HG02885 (cell line): ENCODE data around the gene ARPC1A.
A peak's percentile ranks its signal among the peaks of the same experiment; 100 is the strongest.
"Not testable (repeated sequence)": the region's sequence is repeated elsewhere in the genome, so short reads cannot be mapped to it uniquely, and the experiment has no call there.

Experiments used
- ATAC-seq: cut with Tn5 transposase; IDR thresholded peaks from one replicate; pipeline ENCODE4 v1.9.1; 2021; ENCODE audit warnings: mild to moderate bottlenecking; ENCODE audit not compliant: unreplicated experiment, poor library complexity

ARPC1A gene

DNA sequence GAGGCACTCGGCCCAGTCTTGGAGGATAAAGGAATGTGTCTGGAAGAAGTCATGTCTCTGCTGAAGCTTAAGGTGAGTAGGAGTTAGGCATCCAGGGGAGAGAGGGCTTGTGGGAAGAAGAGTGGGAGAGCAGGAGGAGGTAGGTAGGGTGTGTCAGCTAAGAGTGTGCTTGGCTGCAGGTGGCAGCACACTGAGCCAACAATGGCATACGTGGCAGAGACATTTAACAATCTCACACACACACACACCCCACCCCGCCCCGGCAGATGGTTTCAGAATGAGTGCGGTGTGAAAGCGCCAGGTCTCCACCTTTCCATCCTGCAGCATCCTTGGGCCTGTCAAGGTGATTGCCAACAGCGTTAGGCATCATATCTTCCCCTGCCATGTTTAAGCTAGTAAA lies 11.2 kb upstream of the ARPC1A start:
- ATAC-seq, result no peak

GRCh38 chr7:99320371-99320770 lies 5.3 kb upstream of the ARPC1A start:
- ATAC-seq, result no peak

- not testable (repeated sequence) for ATAC-seq
Measured at GRCh38 chr7:99322659-99323058, 3.0 kb upstream of the ARPC1A start.

DNA sequence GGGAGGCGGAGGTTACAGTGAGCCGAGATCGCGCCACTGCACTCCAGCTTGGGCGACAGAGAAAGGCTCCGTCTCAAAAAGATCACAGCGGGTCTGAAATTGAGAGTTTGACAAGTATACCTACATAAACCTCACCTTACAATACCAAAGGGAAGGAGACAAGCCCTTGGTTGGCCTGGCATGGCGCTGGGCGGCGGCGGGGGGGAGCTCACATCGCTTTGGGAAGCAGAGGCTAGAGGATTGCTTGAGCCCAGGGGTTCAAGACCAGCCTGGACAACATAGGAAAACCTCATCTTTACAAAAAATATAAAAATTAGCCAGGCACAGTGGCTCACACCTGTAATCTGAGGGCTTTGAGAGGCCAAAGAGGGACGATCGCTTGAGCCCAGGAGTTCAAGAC lies 1.1 kb upstream of the ARPC1A start:
- ATAC-seq, result no peak

DNA sequence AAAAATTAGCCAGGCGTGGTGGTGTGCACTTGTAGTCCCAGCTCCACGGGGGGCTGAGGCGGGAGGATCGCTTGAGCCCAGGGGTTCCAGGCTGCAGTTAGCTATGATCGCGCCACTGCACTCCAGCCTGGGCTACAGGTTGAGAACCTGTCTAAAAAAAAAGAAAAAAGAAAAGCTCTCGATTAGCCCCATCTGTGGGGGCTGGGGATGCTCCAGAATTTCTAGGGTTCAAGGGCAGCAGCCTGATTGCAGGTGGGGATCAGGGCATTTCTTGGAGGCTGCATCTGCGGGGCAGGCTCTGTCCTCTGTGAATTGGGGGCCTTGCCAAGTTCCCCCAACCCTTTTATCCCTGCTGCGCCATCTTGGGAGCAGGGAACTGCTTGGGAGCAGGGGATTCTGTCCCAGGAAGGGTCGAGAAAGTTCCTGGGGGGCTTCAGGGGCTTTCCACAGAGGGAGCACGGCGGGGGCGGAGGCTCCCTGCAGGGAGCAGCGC lies 651 bp upstream of the ARPC1A start:
- ATAC-seq, result peak; percentile 6

DNA sequence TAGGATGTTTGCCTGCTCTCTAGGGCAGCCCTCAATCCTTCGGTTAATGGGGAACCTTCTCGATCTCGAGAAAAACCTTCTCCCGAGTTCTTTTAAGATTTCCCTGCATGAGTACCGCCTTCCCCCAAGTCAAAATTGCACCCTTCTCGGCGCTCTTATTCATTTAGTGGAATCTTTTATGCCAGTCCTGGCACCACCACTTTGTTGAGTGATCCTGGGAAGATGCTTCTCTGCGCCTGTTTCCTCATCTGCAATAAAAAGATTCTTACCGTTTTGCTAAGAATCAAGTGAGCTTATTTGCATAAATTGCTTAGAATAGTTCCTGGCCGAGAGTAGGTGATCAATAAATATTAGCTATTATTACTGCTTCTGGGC lies 697 bp downstream of the ARPC1A start:
- no peak for ATAC-seq

DNA sequence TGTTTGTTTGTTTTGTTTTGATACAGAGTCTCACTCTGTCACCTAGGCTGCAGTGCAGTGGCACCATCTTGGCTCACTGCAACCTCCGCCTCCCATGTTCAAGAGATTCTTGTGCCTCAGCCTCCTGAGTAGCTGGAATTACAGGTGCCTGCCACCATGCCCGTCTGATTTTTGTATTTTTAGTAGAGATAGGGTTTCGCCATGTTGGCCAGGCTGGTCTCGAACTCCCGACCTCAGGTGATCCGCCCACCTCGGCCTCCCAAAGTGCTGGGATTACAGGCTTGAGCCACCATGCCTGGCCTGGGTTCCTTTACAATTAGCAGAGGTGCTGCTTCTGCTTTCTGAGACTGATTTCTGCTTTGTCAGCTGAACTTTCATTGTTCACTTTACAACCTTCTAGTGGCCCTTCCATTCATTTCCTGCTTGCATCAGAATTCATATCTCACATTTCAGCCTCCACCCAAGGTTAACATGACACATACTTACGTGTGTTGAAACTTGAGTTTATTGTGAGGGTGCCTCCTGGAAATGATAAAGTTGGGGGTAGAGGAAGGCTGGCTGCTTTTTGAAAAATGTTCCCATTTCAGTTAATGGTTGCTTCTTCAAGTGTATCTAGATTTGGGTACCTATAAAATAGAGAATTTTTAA lies 4.7 kb downstream of the ARPC1A start:
- not testable (repeated sequence) for ATAC-seq

DNA sequence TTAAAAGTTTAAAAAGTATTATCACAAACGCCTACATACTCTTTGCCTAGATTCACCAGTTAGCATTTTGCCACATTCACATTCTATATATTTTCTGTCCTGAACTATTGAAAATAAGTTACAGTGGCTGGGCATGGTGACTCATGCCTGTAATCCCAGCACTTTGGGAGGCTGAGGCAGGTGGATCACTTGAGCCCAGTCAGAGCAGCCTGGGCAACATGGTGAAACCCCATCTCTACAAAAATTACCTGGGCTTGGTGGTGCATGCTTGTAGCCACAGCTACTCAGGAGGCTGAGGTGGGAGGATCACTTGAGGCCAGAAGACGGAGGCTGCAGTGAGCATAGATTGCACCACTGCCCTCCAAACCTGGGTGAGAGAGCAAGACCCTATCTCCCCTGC lies 5.3 kb downstream of the ARPC1A start:
- no peak for ATAC-seq

DNA sequence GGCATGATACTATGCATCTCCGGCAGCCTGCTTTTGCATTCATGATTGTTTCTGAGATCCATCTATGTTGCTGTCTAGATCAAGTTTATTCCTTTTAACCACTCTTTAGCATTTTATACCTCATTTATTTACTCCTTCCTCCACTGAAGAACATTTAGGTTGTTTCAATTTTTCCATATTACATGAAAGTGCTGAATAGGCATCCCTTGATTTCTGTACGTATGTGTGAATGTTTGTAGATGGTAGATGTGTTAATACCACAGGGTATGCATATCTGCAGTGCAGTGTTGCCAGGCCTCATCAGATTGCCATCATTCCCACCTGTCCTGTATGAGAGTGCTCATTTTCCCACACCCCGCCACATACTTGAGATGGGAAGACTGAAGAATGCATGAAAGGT lies 13.9 kb downstream of the ARPC1A start:
- no peak for ATAC-seq

GRCh38 chr7:99340659-99341058 lies 15.0 kb downstream of the ARPC1A start:
- ATAC-seq, result no peak

- no peak for ATAC-seq
Measured at GRCh38 chr7:99344061-99344647, 18.5 kb downstream of the ARPC1A start.

DNA sequence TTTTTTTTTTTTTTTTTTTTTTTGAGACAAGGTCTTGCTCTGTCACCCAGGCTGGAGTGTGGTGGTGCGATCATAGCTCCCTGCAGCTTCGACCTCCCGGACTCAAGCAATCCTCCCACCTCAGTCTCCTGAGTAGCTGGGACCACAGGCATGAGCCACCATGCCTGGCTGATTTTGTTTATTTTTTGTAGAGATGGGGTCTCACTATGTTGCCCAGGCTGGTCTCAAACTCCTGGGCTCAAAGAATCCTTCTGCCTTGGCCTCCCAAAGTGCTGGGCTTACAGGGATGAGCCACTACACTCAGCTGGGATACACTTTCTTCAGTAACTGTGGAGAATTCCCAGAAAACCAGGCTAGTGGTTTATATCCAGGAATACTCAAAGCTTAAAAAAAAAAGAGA lies 24.9 kb downstream of the ARPC1A start:
- not testable (repeated sequence) for ATAC-seq

DNA sequence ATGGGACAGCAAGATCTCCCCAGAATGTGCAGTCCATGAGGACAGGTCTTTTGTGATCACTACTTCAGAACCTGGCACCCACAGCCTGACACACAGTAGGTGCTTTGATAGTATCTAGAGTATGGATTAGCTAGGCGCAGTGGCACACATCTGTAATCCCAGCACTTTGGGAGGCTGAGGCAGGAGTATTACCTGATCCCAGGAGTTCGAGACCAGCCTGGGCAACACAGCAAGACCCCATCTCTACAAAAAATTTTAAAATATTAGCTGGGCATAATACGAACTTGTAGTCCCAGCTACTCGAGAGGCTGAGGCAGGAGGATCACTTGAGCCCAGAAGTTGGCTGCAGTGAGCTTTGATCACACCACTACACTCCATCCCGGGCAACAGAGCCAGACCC lies 26.5 kb downstream of the ARPC1A start:
- no peak for ATAC-seq

DNA sequence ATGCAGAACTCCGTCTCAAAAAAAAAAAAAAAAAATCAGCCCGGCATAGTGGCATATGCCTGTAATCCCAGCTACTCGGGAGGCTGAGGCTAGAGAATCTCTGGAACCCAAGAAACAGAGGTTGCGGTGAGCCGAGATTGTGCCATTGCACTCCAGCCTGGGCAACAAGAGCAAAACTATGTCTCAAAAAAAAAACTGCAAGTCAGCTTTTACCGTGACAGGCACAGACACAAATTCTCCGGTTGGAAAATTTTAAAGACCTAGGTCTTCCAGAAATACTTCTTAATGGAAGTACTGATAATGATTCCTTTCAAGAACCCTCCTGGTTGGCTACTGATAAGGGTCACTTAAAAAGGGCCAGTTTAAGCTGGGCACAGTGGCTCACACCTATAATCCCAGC lies 29.4 kb downstream of the ARPC1A start:
- no peak for ATAC-seq

DNA sequence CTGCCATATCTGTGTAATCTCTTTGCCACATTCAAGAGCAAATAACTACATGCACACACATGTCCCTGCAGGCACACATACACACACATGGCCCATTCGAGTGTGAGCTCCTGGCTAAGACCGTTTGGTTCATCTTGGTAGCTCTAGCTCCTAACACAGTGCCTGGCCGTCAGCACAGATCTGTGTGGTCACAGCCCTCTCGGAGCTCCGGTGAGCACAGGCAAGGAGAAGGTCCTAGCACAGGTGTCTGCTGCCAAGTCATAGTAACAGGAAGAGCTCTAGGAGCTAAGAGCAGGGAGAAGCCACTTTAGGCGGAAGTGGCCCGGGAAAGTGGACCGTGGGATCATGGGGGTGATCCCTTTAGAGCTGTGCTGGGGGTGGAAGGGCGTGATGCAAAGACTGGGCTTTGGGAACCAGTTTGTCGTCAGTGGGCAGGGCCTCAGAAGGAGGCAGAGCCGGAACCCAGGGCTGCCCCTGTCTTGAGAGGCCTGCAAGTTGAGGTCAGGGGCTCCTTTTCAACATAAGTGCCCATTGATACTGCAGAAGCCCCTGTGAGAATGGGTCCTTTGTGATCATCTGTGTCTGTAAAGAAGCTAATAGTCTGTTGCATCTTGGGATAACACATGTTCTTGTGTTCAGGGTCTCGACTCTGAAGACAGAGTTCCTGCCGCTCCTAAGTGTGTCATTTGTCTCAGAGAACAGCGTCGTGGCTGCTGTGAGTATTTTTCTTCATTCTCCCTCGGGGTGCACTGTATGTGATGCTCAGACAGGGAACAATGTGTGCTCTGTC lies 32.2 kb downstream of the ARPC1A start:
- no peak for ATAC-seq

GRCh38 chr7:99358521-99358920 lies 32.8 kb downstream of the ARPC1A start:
- ATAC-seq, result not testable (repeated sequence)

- no peak for ATAC-seq
Measured at GRCh38 chr7:99359465-99360154, 33.9 kb downstream of the ARPC1A start.

DNA sequence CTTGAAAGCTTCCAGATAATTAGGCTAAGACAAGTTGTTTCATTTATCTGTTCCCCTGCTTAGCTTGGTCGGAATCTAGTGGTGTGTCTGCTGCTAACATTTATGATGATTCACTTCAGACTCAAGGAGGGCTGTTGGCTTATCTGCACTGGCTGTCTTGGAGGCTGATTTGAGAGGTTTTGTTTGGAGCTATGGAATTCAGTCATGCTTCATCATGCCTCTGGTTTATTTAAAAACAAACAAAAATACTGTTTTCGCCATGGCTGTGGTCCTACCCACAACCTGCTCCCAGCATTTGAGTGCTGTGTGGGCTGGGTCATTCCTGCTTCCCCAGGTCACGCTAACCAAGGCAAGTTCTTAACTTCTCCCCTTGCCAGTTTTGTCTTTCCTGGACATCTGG lies 37.1 kb downstream of the ARPC1A start:
- ATAC-seq, result no peak

GRCh38 chr7:99363286-99363685 lies 37.6 kb downstream of the ARPC1A start:
- ATAC-seq, result no peak

GRCh38 chr7:99365318-99366141 lies 39.8 kb downstream of the ARPC1A start:
- ATAC-seq, result no peak
